GM10266 (cell line): ENCODE measurements around the gene CSPG4.
"Not testable (repeated sequence)": the region's sequence is repeated elsewhere in the genome, so short reads cannot be mapped to it uniquely, and the experiment has no call there.

ENCODE experiments used
- DNase-seq: peaks from one replicate; pipeline ENCODE4 v3.0.0; 2012; ENCODE audit errors: extremely low spot score
- TF ChIP-seq, protein P1 (sequence below): IDR thresholded peaks from 2 replicates; pipeline ENCODE4 v1.5.1; 2012; ENCODE audit warnings: mild to moderate bottlenecking, low read depth; ENCODE audit not compliant: control insufficient read depth, insufficient read depth; ENCODE audit errors: missing control alignments

Gene CSPG4

DNA sequence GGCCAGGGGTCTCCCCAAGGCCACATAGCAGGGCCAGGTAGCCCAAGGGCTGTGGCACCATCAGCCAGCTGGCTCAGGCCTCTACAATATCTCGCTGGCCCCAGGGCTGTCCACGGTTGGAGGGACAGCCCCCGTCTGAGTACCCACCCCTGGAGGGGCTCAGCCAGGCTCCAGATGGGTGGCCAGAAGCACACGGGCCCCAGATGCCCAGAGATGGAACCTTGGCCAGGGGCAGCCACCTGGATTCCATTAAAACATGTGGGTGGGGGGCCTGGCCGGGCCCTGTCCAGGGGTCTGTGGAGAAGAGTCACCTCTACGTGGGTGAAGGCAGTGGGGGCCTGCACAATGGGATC, 8.4 kb downstream of the CSPG4 start:
- DNase-seq: no peak

DNA sequence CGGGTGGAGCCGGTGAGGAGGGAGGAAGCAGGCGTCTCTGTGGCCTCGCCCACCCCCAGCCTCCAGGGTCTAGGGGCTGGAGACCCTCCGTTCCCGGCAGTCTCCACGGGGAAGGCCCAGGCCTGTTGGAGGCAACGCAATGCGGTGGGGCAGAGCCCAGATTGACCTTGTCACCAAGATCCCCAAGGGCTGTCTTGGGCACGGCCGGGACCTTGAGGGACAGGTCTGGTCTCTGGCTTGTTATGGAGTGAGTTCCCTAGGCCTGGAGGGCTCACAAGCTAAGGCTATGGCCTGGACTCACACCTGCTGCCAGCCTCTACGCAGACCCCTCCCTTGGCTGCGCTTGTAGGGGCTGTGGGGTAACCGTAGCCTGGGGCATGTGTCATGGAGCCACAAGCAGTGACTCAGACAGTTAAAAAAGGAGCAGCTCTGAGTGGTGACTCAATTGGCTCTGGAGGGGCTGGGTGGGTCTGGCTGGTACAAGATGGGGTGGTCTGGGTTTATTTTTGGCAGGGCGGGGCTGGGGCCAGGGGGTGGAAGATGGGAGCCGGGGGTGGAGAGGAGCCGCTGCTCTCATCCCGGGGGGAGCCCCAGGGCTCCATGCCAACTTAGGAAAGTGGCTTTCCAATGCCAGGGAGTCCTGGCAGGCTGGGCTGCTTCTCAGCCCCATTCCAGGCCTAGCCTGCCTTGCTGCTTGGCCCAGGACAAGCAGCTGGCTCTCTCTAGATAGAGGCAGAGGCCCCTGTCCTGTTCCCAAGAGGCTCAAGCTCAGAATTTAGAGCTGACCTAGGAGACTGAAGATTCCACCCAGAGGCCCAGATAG, 9.0 kb downstream of the CSPG4 start:
- not testable (repeated sequence) for DNase-seq

More for the DNA sequence above, 8.4 kb downstream of the CSPG4 start:
- TF ChIP-seq, protein P1, sequence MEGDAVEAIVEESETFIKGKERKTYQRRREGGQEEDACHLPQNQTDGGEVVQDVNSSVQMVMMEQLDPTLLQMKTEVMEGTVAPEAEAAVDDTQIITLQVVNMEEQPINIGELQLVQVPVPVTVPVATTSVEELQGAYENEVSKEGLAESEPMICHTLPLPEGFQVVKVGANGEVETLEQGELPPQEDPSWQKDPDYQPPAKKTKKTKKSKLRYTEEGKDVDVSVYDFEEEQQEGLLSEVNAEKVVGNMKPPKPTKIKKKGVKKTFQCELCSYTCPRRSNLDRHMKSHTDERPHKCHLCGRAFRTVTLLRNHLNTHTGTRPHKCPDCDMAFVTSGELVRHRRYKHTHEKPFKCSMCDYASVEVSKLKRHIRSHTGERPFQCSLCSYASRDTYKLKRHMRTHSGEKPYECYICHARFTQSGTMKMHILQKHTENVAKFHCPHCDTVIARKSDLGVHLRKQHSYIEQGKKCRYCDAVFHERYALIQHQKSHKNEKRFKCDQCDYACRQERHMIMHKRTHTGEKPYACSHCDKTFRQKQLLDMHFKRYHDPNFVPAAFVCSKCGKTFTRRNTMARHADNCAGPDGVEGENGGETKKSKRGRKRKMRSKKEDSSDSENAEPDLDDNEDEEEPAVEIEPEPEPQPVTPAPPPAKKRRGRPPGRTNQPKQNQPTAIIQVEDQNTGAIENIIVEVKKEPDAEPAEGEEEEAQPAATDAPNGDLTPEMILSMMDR: no peak

DNA sequence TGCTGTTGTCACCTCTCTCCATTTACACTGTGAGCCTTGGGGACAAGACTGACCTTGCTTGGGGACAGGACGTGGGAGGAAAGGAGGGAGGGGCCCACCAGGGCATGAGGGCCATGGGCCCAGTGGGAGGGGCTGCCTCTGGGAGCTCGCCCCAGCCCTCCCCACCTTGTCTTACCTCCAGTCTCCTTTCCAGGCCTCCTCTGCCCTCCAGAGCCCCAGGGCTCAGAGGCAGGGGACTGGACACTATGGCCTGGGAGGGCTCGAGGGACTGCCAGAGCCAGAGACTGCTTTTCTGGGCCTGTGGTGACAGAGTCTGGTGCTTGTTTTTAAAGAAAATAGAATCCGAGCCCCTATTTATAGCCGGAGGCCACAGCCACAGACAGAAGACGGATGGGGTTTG, 10.2 kb downstream of the CSPG4 start:
- no peak for DNase-seq
- TF ChIP-seq, protein P1: no peak

DNA sequence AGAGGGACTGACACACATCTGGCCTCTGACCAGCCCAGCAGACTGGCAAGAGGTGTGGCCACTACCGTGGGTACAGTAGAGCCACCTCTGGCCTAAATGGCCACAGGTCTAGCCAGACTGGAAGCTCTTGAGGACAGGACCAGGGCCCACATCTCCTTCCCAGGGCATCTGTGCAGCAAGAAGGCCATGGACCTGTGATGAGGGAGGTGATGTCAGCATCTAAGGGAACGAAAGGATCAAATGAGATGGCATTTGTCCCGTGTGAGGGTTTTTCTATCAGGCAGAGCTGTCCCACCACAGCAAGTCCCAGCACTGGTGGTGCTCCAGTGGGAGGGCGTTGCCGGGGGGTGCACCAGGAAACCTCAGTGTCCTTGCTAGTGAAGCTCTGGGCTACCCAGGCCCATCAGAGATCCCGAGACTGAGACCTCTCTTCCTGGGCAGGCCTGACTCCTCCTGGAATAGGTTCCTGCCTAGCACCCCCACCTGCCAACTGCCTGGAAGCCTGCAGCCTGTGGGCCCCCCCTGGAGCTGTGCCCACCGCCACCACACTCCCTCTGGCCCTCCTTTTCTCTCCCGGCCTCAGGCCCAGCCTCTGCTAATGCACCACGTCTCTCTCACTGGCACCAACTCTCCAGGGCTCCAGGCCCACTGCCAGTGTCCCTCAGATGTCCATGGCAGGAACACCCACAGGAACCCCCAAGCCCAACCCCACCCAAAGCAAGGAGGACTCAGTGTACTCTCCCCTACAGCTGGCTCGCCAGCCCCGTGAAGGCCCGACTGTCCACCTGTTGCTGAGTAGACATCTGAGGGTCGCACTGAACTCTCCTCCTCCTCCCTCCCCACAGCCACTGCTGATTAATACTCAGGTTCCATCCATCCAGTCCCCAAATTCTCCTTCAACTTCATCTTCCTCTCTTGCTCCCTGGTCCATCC, 11.3 kb downstream of the CSPG4 start:
- DNase-seq: not testable (repeated sequence)

DNA sequence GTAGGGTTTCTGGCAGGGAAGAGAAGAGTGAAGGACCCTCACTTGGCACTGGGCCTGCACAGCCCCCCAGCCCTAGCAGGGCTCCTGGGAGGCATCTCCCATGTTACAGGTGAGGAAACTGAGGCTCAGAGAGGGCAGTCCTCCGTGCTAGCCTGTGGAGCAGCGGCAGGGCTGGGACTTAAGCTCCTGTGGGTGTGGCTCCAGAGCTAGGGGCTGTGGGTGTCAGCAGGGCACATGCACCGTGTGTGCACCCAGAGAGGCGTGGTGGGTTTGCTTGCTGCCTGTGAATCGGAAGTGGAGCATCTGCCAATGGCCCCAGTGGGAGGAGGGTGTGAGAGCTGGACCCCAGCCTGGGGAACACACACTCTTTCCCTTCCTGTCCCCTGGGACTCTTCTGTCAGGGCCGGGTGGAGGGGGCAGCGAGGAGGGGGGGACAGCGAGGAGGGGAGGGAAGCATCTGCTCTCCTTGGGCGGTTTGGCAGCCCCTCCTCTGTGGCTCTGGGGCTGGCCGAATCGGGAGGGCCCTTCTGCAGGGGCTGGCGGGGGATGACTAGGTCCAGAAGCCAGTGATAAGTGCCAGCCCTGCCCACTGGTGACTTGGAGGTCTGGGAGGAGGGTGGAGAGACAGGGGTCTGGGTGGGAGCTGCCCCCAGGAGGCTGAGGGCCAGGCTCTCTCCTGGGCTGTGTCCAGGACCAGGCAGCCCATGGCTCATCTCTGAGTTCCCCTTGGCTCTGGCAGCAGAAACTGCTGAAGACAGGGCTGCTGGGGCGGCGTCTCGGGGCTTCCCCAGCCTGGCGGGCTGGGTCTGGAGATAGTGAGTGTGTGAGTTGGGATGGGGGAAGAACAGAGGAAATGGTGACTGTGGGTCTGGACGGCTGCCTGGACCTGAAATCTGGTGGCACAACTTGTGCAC, 12.4 kb downstream of the CSPG4 start:
- DNase-seq: not testable (repeated sequence)

DNA sequence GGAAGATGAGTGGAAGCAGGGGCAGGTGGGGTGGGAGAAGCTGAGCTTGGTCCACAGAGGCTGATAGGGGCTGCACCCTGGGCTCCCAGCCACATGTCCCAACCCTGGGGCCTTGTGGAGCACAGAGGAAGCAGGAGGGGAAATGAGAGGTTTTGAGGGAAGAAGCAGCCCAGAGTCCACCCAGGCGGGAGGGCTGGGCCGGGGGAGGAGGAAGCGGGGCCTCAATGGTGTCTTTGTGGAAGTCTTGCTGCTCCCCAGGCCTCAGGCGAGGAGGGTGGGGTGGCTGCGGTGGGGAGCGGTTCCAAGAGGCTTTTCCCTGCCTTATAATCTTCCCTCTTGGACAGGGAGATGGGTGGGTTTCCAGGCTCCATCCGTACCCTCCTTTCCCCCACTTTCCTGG, 13.1 kb downstream of the CSPG4 start:
- not testable (repeated sequence) for DNase-seq

DNA sequence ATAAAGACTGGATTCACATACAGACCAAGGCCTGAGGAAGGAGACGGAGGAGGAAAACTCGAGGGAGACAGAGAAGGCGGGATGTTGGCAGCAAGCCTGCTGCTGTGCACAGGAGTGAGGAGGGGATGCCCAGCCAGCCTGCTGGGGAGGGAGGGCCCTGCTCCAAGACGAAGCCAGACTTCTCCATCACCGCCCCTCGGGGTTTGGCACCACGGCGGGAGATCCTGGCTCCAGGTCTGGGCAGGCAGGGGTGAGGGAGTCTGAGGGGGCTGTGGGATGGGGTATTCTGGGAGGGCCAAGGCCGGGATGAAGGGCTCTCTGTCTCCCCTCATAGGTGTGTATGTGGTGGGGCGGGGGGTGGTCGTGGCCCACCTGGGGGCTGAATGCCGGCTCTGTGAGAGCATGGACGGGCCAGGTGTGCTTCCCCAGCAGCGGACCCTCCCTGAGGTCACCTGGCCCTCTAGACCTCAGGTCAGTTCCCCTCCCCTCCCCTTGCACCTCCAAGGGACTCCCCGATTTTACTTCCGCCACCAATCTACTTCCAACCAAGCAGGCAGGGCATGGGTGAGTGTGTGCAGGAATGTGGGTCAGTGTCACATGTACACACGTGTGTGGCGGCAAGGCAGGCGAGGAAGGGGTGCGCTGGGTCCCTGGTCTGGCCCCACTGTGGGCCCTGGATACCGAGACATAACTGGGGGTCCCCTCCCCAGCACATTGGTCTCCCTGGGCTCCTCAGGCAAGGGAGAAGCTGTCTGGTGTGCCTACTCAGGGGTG, 14.5 kb downstream of the CSPG4 start:
- not testable (repeated sequence) for DNase-seq

DNA sequence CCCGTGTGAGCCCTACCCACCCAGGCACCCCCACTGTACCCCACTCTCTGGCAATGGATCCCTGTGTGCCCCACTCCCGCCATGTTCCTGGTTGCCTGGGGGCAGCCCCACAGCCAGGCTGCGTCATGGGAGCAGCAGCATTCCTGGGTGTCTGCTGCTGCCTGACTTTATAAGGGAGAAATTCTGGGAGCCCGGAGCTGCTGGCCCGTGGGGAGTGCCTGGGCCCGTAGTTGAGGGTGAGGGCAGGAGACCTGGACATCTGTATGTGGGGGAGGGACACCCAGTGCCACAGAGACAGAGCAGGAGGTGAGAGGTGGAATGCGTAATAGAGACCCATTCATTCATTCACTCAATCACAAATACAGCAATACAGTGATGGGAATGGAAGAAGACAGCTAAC, 15.1 kb downstream of the CSPG4 start:
- no peak for DNase-seq

DNA sequence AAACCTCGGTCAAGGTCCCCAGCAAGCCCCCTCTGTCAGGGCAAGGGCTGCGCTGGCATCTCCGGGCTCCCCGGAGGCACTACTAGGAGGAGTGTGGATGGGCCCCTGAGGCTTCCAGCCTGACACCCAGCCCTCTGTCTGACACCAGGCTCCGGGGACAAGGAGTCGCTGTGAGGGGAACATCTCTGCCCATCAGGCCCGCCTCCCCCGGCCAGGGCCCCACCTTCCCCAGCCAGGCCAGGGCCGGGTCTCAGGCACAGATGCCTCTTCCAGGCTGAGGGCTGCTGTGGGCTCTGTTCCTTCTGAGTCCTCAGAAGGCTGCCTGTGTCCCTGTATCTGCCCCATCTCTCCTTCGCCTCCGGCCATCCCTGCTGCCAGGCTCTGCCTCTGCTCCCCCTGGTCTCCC, 15.8 kb downstream of the CSPG4 start:
- no peak for DNase-seq
- TF ChIP-seq, protein P1: no peak

More for the DNA sequence above, 15.1 kb downstream of the CSPG4 start:
- TF ChIP-seq, protein P1: no peak
